ENCODE data around the gene DAB2IP.
A peak's percentile ranks its signal among the peaks of the same experiment; 100 is the strongest.

DAB2IP gene

DNA sequence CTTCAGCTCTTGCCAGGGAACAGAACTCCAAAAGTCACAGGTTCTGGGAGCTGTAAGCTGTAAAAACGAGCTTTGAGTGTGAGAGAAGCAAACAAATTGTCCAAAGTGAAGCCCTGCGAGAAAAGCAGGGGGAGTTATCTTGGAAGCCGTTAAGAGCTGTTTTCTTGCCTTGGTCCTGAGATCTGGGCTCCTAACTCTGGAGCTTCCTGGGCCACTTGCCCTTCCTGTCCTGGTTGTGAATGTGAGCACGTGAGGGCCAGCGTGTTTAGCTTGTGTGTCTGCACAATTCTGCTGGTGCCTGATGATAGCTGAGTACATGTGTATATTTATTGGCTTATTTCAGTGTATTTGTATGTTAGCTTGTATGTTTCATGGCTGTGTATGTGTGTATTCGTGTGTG lies 40.5 kb downstream of the DAB2IP start:
- peaks cover 4% of the 10 kb centered on the region for H3K27me3 Mint-ChIP-seq
- no peak overlapping the region for H3K27ac Mint-ChIP-seq
- H3K36me3 Mint-ChIP-seq = no peaks in the 10 kb centered on the region
- no peaks in the 10 kb centered on the region for H3K4me1 Mint-ChIP-seq
- H3K9me3 Mint-ChIP-seq = no peaks in the 10 kb centered on the region
- no peak overlapping the region for H3K4me3 Mint-ChIP-seq

DNA sequence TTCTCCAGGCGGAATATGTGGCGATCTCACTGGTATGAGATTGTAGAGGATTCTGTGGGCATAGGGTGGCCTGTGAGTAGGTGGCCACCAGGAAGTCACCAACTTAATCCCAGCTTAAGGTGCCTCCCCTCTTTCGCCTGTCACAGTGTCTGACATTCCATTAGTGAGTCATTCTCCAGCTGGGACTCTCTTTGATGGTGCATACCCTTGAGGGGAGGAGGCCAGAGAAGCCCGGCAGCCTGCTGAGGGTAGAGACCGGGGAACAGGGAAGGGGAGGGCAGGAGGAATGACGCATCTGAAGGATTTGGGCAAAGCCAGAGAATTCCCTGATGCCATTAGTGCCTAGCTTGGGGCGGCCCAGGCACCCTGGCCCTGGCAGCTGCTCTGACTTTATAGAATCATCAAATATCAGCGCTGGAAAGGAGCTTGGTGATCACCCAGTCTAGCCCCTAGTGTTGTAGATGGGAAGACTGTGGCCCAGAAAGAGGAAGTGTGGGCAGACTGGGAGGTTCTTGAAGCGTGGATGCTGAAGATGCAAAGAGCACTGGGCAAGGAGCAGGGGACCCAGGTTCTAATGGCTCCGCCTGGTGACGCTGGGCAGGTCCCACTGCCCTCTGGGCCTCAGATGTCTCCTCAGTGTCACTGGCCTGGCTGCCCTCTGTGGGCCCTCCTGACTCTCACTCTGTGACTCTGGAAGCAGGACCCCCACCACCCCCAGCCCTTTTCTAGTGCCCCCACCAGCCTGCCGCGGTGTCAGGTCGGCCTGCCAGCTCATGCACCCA lies 41.4 kb downstream of the DAB2IP start:
- Mint-ChIP-seq H3K9me3 (no peaks in the 10 kb centered on the region), H3K27me3 (peaks cover 11% of the 10 kb centered on the region), H3K36me3 (no peaks in the 10 kb centered on the region), H3K4me1 (no peaks in the 10 kb centered on the region), H3K27ac (no peak overlapping the region), H3K4me3 (no peak overlapping the region)

- Mint-ChIP-seq H3K9me3 (no peaks in the 10 kb centered on the region), H3K27me3 (peaks cover 13% of the 10 kb centered on the region), H3K4me3 (no peak overlapping the region), H3K36me3 (no peaks in the 10 kb centered on the region), H3K27ac (no peak overlapping the region), H3K4me1 (no peaks in the 10 kb centered on the region)
Observed at GRCh38 chr9:121693388-121693670, 41.9 kb downstream of the DAB2IP start.

- peaks cover 14% of the 10 kb centered on the region for H3K27me3 Mint-ChIP-seq
Observed at GRCh38 chr9:121694001-121694400, 42.6 kb downstream of the DAB2IP start.

GRCh38 chr9:121694600-121694999 lies 43.2 kb downstream of the DAB2IP start:
- Mint-ChIP-seq H3K9me3 (no peaks in the 10 kb centered on the region), H3K4me1 (no peaks in the 10 kb centered on the region), H3K4me3 (no peak overlapping the region), H3K36me3 (no peaks in the 10 kb centered on the region), H3K27me3 (peaks cover 14% of the 10 kb centered on the region), H3K27ac (no peak overlapping the region)

More at GRCh38 chr9:121694001-121694400, 42.6 kb downstream of the DAB2IP start:
- H3K4me1 Mint-ChIP-seq = no peaks in the 10 kb centered on the region
- H3K4me3 Mint-ChIP-seq = no peak overlapping the region
- H3K9me3 Mint-ChIP-seq = no peaks in the 10 kb centered on the region
- H3K27ac Mint-ChIP-seq = no peak overlapping the region
- no peaks in the 10 kb centered on the region for H3K36me3 Mint-ChIP-seq

GRCh38 chr9:121696930-121697329 lies 45.5 kb downstream of the DAB2IP start:
- H3K36me3 Mint-ChIP-seq = no peaks in the 10 kb centered on the region
- H3K27me3 Mint-ChIP-seq = peaks cover 17% of the 10 kb centered on the region
- no peaks in the 10 kb centered on the region for H3K9me3 Mint-ChIP-seq
- no peak overlapping the region for H3K4me3 Mint-ChIP-seq
- no peak overlapping the region for H3K27ac Mint-ChIP-seq
- no peaks in the 10 kb centered on the region for H3K4me1 Mint-ChIP-seq

DNA sequence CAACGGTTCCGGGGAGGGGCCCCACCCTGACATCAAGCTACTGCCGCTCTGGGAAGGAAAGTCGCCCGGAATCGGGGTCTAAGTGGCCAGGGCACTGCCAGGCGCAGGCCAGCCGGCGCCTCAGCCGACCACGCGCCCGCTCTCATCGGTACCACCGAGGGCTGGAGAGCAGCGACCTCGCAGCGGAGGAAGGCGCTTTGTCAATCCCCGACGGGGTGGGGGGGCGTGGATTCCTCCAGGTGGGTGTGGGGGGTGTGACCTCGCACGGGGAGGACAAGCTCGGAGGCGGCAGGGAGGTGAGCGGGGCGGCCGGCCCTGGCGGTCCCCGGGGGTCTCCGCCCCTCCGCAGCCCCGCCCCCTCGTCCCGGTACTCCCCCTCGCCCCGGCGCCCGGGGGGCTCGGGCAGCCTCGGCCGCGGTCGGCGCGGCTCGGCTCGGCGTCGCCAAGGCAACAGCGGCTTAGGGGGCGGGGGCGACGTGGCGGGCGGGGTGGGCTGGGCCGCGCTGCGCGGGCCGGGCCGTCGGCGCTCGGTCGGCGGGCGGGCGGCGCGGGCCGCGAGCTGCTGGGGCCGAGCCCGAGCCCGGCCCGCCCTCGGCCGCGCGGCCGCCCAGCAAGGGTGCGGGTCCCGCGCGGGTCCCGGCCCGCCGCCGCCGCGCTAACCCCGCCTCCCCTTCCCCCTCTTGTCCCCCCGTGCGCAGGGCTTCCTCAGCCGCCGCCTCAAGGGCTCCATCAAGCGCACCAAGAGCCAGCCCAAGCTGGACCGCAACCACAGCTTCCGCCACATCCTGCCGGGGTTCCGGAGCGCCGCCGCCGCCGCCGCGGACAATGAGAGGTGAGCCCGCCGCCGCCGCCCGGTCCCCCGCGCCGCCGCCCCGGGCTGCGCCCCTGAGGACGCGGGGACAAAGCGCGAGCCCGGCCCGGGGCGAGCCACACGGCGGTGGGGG lies 47.5 kb downstream of the DAB2IP start:
- H3K27me3 Mint-ChIP-seq = peaks cover 21% of the 10 kb centered on the region

DNA sequence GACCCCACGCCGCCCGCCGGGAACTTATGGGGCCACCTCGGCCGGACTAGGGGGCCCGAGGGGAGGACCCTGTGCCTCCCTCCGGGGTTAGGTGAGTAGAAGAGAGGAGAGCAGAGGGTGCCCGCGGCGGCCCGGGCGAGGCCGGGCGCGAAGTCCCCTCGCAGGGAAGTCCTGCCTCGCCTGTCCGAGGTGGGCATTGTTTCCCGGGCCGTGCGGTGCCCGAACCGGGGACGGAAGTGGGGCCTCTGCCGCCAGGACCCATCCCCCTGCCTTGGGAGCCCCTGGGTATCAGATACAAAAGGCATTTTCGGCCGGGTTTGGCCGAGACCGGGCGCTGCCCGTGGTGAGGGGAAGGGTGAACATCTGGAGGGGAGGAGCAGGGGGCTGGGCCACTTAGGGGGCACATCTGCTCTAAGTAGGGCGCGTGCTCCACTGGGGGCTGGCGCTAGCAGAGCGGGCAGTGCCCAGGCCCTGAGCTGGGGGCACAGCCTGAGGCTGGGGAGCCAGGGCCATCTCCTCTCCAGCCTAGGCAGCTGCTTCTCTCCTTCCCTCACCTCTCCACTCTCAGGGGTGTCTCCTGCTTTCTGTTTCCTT lies 48.2 kb downstream of the DAB2IP start:
- no peaks in the 10 kb centered on the region for H3K9me3 Mint-ChIP-seq
- no peak overlapping the region for H3K27ac Mint-ChIP-seq
- no peaks in the 10 kb centered on the region for H3K36me3 Mint-ChIP-seq
- H3K4me3 Mint-ChIP-seq = peak overlapping the region; percentile 15
- H3K4me1 Mint-ChIP-seq = no peaks in the 10 kb centered on the region
- H3K27me3 Mint-ChIP-seq = peaks cover 21% of the 10 kb centered on the region

More for the DNA sequence above, 47.5 kb downstream of the DAB2IP start:
- Mint-ChIP-seq H3K4me1 (no peaks in the 10 kb centered on the region), H3K27ac (no peak overlapping the region), H3K36me3 (no peaks in the 10 kb centered on the region), H3K9me3 (no peaks in the 10 kb centered on the region), H3K4me3 (no peak overlapping the region)

- no peaks in the 10 kb centered on the region for H3K36me3 Mint-ChIP-seq
- peak overlapping the region; percentile 11 for H3K4me3 Mint-ChIP-seq
- H3K27ac Mint-ChIP-seq = no peak overlapping the region
- H3K27me3 Mint-ChIP-seq = peaks cover 21% of the 10 kb centered on the region
- H3K4me1 Mint-ChIP-seq = no peaks in the 10 kb centered on the region
- H3K9me3 Mint-ChIP-seq = no peaks in the 10 kb centered on the region
Observed at GRCh38 chr9:121700165-121700831, 48.9 kb downstream of the DAB2IP start.

- Mint-ChIP-seq H3K9me3 (no peaks in the 10 kb centered on the region), H3K4me1 (no peaks in the 10 kb centered on the region), H3K4me3 (no peak overlapping the region), H3K27ac (no peak overlapping the region), H3K27me3 (peaks cover 21% of the 10 kb centered on the region), H3K36me3 (no peaks in the 10 kb centered on the region)
Observed at GRCh38 chr9:121700832-121701419, 49.5 kb downstream of the DAB2IP start.

GRCh38 chr9:121701736-121702261 lies 50.4 kb downstream of the DAB2IP start:
- Mint-ChIP-seq H3K9me3 (no peaks in the 10 kb centered on the region), H3K27ac (peak overlapping the region; percentile 26), H3K36me3 (no peaks in the 10 kb centered on the region), H3K27me3 (peaks cover 18% of the 10 kb centered on the region), H3K4me3 (no peak overlapping the region), H3K4me1 (no peaks in the 10 kb centered on the region)

DNA sequence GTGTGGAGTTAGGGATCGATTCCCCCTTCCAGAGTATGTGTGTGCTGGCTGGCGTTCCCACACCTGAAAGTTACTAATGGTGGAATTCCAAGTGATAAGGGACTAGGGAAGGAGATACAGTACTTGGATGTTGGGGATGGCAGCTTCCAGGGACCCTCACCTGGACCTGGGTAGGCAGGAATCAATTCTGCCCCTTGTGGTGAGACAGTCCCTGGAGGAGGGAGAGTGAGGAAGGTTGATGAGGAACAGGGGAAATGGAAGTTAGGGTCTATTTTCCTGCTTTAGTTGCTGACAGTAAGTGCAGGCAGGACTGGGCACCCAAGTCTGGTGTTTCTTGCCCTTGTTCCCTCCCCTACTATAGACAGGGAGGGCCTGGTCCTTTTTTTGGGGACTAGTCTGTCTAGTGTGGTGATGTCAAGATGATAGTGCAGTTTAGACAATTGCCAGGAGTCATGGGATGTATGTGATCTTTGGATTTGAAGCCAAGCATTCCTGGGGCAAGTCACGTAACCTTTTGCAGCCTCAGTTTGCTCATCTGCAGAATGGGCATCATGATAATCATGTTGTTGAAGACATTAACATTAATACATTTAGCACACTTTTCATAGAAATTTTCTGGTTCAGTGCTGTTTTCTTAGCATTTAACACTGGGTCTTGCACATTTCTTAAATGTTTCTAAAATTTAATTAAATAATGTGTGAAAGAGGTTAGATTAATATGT lies 51.7 kb downstream of the DAB2IP start:
- Mint-ChIP-seq H3K4me1 (no peaks in the 10 kb centered on the region), H3K9me3 (no peaks in the 10 kb centered on the region), H3K27ac (no peak overlapping the region), H3K4me3 (no peak overlapping the region), H3K27me3 (peaks cover 9% of the 10 kb centered on the region), H3K36me3 (no peaks in the 10 kb centered on the region)

DNA sequence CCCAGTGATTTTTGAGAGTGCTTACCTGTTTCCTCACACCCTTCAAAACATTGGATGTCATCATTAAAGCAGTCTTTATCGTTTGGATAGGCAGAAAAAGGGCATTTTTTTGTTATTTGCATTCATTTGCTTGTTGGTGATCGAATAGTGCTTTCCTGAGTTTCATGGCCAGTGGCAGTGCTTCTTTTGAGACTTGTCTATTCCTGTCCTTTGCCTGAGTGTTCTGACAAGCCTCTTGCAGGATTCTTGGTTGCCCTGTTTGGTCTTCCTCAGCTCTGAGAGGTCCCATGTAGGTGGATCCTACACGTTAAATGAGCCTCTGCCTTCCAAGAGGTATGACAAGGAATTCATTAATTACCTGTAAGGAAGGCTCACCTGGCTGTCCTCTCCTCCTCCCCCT lies 52.8 kb downstream of the DAB2IP start:
- Mint-ChIP-seq H3K4me1 (no peaks in the 10 kb centered on the region), H3K36me3 (no peaks in the 10 kb centered on the region), H3K27ac (no peak overlapping the region), H3K9me3 (no peaks in the 10 kb centered on the region), H3K27me3 (peaks cover 7% of the 10 kb centered on the region), H3K4me3 (no peak overlapping the region)

GRCh38 chr9:121706149-121706750 lies 54.8 kb downstream of the DAB2IP start:
- no peaks in the 10 kb centered on the region for H3K36me3 Mint-ChIP-seq
- H3K27ac Mint-ChIP-seq = no peak overlapping the region
- H3K4me1 Mint-ChIP-seq = no peaks in the 10 kb centered on the region
- peaks cover 3% of the 10 kb centered on the region for H3K27me3 Mint-ChIP-seq
- H3K9me3 Mint-ChIP-seq = no peaks in the 10 kb centered on the region
- no peak overlapping the region for H3K4me3 Mint-ChIP-seq

All from activated naive CD4-positive, alpha-beta T cell treated with anti-CD3 and anti-CD28 coated beads, Interleukin-2, amount 50 U/mL, for 24 hours (primary cell).